GM21529 (cell line): Measurements from ENCODE around the gene UPF1.
"Not testable (repeated sequence)": the region's sequence is repeated elsewhere in the genome, so short reads cannot be mapped to it uniquely, and the experiment has no call there.

Experiments used
- ATAC-seq: cut with Tn5 transposase; IDR thresholded peaks from one replicate; pipeline ENCODE4 v1.9.1; 2021; ENCODE audit not compliant: unreplicated experiment

UPF1 gene

GRCh38 chr19:18798384-18799352 is 33.1 kb upstream of the UPF1 start:
- no peak for ATAC-seq

- ATAC-seq = no peak
These were observed 32.3 kb upstream of the UPF1 start for GRCh38 chr19:18799389-18799970.

- ATAC-seq = no peak
These were observed 31.7 kb upstream of the UPF1 start for GRCh38 chr19:18800079-18800478.

DNA sequence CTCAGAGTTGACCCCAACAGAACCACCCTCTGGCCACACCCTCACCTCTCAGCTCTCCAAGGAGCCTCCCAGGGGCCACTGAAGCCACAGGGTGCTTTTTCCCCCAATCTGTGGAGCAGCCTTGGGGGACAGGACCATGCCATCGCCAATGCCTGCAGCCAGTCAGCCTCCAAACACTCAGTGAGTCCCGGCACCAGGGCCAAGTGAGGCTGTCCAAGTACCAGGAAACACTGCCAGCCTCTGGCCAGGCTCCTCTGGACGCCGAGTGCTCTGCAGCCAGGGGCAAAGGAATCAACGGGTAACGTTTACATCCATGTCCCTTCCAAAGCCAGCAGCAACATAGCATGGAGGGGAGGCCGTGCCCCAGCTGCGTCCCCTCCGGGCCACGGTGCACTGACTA is 31.1 kb upstream of the UPF1 start:
- no peak for ATAC-seq

DNA sequence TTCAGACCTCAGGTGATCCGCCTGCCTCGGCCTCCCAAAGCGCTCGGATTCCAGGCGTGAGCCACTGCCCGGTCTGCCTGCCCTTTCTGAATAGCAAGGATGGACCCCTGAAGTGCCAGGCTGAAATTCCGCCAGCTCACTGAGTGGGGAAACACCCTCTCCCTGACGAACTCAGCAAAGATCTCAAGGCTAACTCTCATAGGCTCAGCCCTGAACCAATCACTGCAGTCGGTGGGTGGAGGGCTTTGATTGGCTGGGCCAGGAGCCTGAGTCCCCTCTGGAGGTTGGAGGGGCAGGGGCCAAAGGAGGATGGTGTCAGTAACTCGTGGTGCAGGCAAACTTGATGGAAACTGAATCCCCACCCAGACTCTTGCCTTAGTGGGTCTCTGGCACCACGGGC is 29.4 kb upstream of the UPF1 start:
- ATAC-seq = no peak

- no peak for ATAC-seq
These were observed 28.1 kb upstream of the UPF1 start for GRCh38 chr19:18803550-18804138.

- no peak for ATAC-seq
These were observed 27.6 kb upstream of the UPF1 start for GRCh38 chr19:18804139-18804601.

DNA sequence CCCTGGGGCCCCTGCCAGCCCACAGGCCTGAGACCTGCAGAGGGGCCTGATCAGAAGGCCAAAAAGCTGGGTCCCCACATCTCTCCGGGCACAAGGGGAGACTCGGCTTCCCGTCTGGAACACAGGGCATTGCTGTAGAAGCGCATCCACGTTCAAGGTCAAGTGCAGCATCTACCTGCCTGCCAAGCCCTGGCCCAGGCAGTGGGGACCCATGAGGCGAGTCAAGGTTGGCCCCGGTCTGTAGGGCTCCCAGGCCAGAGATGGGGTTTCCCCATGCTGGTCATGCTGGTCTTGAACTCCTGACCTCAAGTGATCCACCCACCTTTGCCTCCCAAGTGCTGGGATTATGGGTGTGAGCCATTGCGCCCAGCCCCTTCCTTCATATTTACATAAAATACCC is 27.1 kb upstream of the UPF1 start:
- ATAC-seq = no peak

GRCh38 chr19:18807861-18808331 is 23.9 kb upstream of the UPF1 start:
- no peak for ATAC-seq

- ATAC-seq = no peak
These were observed 22.4 kb upstream of the UPF1 start for GRCh38 chr19:18809149-18809868.

GRCh38 chr19:18811638-18812037 is 20.1 kb upstream of the UPF1 start:
- not testable (repeated sequence) for ATAC-seq

GRCh38 chr19:18814063-18814462 is 17.7 kb upstream of the UPF1 start:
- ATAC-seq = no peak

DNA sequence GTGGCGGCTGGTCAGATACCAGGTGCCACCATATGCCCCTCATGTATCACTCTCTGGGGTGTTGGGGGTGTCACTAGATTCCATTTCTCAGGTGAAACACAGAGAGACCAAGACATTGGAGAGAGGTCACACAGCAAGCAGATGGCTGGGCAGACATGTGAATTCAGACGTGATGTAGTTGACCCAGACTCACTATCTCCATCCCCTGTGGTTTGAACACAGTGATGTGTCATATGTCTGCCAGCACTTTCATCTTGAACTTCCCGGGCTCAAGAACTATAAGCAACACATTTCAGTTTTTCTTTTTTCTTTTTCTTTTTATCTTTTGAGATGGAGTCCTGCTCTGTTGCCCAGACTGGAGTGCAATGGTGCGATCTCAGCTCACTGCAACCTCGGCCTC is 16.1 kb upstream of the UPF1 start:
- no peak for ATAC-seq

DNA sequence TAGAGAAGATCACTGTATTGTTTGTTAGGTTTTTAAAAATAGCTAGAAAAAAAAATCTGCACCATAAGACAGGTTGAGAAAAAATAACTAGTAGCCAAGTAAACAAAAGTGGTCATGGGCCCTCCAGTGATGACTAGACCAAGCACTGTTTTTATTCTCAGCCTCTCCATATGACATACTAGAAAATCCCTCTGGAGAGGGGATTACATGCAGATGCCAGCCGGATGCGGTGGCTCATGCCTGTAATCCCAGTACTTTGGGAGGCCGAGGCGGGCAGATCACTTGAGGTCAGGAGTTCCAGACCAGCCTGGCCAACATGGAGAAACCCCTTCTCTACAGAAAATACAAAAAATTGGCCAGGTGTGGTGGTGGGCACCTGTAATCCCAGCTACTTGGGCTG is 15.1 kb upstream of the UPF1 start:
- ATAC-seq = not testable (repeated sequence)

- no peak for ATAC-seq
These were observed 14.2 kb upstream of the UPF1 start for GRCh38 chr19:18817574-18817973.

- no peak for ATAC-seq
These were observed 3.0 kb upstream of the UPF1 start for GRCh38 chr19:18828786-18829185.

- ATAC-seq = no peak
These were observed 1.3 kb upstream of the UPF1 start for GRCh38 chr19:18830488-18830887.

DNA sequence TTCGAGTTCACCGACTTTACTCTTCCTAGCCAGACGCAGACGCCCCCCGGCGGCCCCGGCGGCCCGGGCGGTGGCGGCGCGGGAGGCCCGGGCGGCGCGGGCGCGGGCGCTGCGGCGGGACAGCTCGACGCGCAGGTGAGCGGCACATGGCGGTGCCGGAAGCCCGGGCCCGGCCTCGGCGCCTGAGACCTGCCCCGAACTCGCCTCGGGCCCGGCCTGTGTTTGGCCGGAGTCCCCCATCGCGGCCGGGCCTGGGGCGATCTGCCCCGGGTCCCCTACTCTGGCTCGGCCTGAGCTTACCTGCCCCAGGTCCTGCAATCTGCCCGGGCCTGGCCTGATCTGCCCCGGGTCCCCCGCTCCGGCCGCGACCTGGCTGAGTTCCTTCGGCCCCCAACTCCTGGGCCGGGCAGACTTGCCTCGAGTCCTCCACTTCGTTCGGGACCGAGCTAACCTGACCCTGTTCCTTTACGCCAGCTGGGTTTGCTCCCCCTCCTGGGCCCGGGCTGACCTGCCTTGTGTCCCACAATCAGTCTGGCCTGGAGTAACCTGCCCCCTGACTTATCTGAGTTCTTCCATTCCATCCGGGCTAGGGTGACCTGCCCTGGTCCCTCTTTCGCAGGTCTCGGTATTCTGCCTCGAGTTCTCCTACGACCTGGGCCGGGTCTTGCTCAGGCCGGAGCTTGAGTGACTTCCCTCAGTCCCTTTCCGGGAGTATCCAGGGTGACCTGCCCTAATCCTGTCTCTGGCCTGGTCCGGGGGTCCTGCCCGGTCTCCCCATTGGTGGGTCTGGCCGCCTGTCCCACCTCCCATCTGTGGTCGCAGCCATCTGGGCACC is 764 bp downstream of the UPF1 start:
- peak; percentile 41 for ATAC-seq

GRCh38 chr19:18833141-18833476 is 1.4 kb downstream of the UPF1 start:
- no peak for ATAC-seq

DNA sequence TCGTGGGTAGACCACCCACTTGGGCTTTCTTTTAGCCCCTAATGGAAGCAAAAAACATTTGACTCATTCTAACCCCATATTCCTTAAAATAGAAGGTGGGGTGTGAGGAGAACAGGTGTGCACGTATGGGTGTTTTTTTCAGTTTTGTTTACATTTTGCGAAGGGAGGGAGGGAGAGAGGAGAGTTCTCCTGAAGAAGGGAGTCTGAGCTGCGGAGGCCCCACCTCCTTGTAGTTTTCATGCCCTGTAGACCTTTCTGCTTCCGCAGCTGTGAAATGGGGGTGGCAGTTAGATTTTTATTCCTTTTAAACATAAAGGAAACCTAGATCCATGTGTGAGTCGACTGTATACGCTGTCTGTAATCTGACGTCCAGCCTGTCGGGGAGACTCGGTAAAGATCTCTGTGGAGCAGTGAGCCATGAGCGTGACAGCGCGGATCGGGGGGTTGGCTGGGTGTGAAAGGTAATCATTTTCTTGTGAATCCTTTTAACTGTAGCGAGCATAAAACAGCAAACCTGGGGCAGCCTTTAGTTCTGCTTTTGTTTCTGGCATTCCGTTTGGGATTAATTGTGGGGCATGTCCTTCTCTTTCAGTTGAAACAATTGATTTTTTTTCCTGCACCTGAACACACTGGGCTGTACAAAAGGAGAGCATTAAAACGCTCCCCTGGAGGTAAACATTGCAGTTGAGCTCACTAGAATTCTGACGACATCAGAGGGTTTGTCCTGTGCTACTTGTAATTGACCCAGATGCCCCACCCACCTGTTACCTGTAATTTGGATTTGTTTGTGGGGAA is 2.3 kb downstream of the UPF1 start:
- no peak for ATAC-seq
